ENCODE measurements around the gene SCLY.
"Not testable (repeated sequence)": the region's sequence is repeated elsewhere in the genome, so short reads cannot be mapped to it uniquely, and the experiment has no call there.

The SCLY gene

DNA sequence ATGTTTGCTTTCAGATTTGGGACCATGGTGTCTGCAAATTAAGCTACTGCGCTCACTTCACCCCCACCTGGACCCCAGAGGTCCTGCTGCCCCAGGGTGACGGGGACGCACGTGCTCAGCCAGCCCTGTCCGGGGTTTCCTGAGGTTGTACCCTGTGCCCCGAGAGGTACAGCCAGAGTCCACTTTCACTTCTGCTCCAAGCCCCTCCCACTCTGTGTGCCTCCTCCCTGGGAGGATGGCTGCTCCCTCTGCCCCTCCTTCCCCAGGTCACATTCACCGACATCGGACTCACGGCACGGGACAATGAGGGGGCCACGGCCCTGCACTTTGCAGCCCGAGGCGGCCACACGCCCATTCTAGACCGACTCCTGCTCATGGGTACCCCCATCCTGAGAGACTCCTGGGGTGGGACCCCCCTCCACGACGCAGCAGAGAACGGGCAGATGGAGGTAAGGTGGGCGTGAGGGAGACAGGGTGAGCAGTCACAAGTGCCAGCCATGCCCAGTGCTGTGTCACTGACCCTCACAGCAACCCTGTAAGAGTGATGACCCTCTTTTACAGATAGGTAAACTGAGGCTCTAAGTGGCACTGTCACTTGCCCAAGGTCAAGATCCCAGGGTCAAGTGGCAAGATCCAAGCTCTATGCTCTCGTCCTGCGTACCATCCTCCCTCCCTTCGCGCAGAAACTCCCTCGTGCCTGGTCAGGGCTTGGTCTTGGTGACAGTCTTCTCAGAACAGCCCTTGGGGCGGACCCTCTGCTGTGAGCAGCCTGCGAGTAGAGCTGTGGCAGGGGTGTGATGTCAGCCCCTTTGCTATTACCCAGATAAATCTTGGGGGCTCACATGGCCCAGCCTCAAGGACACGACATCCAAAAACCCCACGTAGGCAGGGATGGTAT lies 47.0 kb downstream of the SCLY start:
- no peak overlapping the region for H3K4me3 ChIP-seq (ENCODE audit: low read depth, low read length)
- POLR2A ChIA-PET: no interaction called here
- CTCF ChIA-PET: no interaction called here
- DNase-seq (ENCODE audit: low read depth, low spot score): no peak
- TF ChIP-seq, protein P1, sequence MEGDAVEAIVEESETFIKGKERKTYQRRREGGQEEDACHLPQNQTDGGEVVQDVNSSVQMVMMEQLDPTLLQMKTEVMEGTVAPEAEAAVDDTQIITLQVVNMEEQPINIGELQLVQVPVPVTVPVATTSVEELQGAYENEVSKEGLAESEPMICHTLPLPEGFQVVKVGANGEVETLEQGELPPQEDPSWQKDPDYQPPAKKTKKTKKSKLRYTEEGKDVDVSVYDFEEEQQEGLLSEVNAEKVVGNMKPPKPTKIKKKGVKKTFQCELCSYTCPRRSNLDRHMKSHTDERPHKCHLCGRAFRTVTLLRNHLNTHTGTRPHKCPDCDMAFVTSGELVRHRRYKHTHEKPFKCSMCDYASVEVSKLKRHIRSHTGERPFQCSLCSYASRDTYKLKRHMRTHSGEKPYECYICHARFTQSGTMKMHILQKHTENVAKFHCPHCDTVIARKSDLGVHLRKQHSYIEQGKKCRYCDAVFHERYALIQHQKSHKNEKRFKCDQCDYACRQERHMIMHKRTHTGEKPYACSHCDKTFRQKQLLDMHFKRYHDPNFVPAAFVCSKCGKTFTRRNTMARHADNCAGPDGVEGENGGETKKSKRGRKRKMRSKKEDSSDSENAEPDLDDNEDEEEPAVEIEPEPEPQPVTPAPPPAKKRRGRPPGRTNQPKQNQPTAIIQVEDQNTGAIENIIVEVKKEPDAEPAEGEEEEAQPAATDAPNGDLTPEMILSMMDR (IDR thresholded peaks at IDR 0.05; ENCODE audit: insufficient read depth, low read length, missing control alignments): no peak

DNA sequence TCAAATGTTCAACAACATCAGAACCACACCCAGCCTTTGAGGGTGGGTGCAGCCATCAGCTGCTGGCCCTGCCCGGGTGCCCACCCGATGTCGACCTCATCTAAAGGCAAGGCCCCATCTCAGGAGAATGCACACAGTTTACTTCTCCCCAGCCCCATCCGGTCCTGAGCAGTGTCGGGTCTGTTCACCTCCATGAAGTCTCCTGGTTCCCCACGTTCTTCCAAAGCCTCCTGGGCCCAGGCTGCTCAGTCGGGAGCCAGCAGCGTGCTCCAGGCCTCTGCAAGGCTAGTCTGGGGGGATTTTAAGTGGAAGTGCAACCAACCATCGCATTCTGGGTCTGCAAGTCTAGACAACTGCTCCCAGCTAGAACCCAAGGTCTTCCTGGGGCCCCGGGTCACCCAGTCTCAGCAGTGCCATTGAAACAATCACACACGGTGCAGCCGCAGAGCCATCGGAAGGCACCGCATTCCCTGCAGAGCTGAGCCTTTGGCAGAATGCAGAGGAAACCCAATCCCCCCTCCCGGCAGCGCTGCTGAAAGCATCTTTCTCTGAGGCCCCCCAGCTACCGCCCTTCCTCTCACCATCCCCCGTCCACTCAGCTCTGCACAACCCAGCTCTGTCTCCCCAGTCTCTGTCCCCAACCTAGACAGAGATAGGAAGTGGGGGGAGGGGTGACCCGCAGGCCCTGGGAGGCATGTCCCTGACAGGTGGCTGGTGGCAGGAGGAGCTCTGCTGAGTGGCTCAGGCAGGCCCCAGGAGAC lies 47.8 kb downstream of the SCLY start:
- H3K4me3 ChIP-seq (ENCODE audit: low read depth, low read length): no peak overlapping the region
- TF ChIP-seq, protein P1 (IDR thresholded peaks at IDR 0.05; ENCODE audit: insufficient read depth, low read length, missing control alignments): no peak

DNA sequence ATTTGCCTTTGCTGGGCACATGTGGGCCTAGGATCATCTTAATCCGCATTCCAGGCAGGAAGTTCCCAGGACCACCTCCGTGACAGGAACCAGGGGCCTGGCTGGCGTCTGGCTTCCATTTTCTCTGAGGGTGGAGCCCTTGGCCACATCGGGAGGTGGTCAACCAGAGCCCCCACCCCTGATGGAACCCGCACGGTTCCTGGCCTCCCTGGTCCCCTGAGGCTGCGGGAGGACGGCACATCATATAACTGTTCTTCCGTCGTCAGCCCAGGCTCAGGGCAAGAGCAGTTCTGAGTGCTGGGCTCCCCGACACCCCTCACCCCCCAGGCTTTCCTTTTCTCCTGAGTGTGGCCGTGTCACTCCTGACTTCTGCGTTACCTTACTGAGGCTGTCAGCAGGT lies 52.8 kb downstream of the SCLY start:
- no peak overlapping the region for H3K4me3 ChIP-seq (ENCODE audit: low read depth, low read length)
- ChIA-PET POLR2A (no interaction called here), CTCF (no interaction called here)
- TF ChIP-seq, protein P1 (IDR thresholded peaks at IDR 0.05; ENCODE audit: insufficient read depth, low read length, missing control alignments): no peak
- no peak for DNase-seq (ENCODE audit: low read depth, low spot score)

More for the DNA sequence above, 47.8 kb downstream of the SCLY start:
- ChIA-PET CTCF (interaction anchor here (0.8 to 1.0 kb wide), 2 partner anchors 10 to 17 kb away, joined by 3 to 4 read pairs; no protein-coding TSS in a partner anchor), POLR2A (no interaction called here)
- DNase-seq (ENCODE audit: low read depth, low spot score): no peak

DNA sequence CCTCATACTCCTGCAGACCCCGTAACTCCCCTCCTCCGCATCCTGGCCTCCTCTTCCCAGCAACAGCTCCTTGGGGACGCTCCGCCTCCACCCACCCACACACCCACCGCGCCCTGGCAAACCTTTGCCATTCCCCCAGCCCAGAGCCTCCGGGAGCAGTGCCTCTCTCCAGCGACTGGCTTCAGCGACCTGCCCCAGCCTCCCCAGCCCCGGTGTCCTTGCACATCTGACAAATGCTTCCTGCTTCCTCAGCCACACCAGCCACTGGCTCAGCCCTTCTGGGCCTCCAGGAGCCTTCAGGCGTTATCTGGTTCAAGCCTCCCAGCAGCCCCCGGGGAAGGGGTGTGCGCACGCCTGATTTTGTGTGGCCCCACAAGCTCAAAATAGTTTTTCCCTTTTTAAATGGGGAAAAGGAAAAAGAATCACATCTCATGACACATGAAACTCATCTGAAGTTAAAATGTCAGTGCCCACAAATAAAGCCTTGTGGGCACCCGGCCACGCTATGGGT lies 53.6 kb downstream of the SCLY start:
- TF ChIP-seq, protein P1 (IDR thresholded peaks at IDR 0.05; ENCODE audit: insufficient read depth, low read length, missing control alignments): no peak
- CTCF ChIA-PET: no interaction called here
- H3K4me3 ChIP-seq (ENCODE audit: low read depth, low read length): no peak overlapping the region
- no peak for DNase-seq (ENCODE audit: low read depth, low spot score)
- POLR2A ChIA-PET: no interaction called here

DNA sequence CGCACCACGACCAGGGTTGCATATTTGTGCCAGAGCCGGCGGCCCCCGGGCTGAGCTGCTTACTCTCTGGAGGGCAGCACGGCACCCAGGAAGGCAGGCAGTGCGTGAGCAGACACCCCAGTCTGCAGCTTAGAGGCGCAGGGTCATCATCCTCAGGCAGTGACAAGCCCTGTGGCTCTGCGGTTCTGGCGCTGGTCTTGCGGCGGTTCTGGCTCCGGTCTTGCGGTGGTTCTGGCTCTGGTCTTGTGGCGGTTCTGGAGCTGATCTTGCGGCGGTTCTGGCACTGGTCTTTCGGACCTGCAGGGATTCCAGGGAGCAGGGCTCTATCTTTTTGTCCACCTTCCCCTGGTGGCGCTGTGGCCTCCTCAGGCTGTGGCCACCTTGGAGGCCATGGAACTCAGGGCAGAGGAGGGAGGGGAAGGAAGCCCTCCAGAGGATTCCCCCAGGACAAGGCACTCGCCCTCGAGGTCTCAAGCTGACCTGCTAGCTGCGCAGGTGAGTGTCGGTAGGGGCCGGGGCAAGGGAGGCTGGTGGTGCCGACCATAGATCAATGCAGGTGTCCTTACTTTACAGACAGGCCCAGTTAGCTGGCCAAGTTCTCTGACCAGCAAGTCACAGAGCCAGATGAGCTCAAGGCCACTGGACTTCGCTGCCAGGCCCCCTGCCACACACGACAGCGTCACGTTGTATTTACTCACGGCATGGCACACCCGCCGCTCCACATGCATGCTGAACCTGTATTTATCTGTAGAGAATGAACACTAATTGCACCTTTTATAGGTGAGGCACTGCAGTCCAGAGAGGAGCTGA lies 54.3 kb downstream of the SCLY start:
- ChIA-PET POLR2A (no interaction called here), CTCF (no interaction called here)
- DNase-seq (ENCODE audit: low read depth, low spot score): no peak
- TF ChIP-seq, protein P1 (IDR thresholded peaks at IDR 0.05; ENCODE audit: insufficient read depth, low read length, missing control alignments): no peak
- H3K4me3 ChIP-seq (ENCODE audit: low read depth, low read length): no peak overlapping the region

DNA sequence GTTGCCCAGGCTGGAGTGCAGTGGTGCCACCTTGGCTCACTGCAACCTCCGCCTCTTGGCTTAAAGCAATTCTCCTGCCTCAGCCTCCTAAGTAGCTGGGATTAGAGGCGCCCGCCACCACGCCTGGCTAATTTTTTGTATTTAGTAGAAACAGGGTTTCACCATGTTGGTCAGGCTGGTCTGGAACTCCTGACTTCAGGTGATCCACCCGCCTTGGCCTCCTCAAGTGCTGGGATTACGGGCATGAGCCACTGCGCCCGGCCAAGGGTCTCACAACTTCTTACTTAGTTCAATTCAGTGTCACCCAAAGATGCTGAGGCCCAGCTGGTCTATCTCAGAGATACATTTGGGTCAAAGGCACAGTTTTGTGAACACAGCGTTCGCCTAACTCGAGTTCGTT lies 54.9 kb downstream of the SCLY start:
- H3K4me3 ChIP-seq (ENCODE audit: low read depth, low read length); DNase-seq (ENCODE audit: low read depth, low spot score); POLR2A ChIA-PET; CTCF ChIA-PET: not testable (repeated sequence)
